HG03442 (cell line): Measurements from ENCODE around the gene AGAP1.

ENCODE experiments used
- ATAC-seq: cut with Tn5 transposase; IDR thresholded peaks from one replicate; pipeline ENCODE4 v1.9.1; 2021; ENCODE audit warnings: mild to moderate bottlenecking, moderate library complexity; ENCODE audit not compliant: unreplicated experiment

Gene AGAP1

DNA sequence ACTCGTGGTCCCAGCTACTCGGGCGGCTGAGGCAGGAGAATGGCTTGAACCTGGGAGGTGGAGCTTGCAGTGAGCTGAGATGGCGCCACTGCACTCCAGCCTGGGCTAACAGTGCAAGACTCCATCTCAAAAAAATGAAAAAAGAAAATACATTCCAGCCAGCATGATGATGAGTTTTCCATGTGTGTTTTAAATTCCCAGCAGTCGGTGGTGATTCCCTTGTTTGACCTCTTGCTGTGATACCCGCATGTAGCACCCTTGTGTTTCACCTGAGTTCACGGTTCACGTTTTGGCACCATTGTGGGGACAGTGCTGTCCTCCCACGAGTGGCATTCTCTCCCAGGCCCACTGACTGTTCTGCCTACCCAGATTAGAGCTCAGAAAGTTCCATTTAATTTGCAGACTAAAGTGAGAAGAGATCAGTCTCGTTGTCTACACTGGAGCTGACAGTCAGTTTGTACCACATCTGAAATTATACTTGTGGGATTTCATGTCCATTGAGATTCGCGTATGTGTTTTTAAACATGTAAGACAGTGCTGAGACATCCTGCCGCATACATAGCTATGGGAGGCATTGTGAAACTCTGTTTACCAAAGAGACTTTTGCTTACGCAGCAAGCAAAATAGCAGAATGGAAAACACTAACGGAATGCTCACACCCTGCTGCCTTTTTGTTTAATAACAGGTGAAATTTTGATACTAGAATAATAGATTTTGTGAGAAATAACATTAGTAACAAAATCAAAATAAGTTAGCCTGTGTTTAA lies 517.3 kb downstream of the AGAP1 start:
- no peak for ATAC-seq

DNA sequence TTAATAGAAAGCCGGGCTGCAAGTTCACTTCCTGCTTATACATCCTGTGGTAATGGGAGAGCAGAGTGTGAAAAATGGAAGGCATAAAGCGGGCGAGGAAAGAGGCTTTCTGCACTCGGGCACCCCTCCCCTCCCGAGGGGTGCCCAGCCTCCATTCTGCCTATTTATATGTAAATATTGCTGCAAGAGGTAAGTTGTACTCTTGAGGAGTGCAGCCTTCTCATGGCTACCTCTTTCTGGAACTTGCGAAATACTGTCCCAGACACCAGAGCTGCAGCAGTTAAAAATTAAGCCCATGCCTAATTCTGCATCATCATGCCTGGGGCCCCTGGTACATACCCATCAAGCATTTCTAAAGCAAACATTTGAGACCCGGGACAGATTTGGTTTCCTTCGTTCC lies 518.3 kb downstream of the AGAP1 start:
- ATAC-seq = no peak

DNA sequence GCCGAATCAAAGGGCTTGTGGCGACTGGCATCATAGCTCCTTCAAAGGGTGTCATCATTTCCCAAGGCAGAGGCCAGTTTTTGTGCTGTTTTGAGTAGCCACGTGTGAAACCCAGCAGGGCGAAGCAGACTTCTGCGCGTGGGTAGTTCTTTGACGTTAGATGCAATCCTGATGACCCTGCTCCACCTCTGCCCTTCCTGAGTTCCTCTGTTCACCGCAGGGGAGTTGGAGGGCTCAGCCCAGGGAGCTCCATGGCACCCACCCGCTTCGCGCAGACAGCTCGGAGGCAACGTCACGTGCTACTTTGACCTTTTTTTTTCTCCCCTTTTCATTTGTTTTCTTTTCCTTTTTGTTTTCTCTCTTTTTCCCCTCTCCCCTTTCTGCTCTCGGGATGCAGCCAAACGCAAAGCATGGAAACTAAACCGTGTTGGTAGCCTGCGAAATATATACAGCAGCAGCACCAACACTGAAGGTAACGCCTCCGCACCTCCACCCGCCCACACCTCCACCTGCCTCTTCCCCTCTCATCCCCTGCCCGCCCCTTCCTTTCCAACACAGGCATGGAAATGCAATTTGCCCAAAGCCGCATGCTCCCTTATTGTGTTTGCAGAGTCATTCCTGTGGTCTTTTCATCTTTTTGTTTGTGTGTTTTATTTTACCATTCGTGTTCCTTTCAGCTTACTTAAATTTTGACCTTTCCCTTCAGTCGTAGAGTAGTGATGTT lies 520.7 kb downstream of the AGAP1 start:
- ATAC-seq = no peak

DNA sequence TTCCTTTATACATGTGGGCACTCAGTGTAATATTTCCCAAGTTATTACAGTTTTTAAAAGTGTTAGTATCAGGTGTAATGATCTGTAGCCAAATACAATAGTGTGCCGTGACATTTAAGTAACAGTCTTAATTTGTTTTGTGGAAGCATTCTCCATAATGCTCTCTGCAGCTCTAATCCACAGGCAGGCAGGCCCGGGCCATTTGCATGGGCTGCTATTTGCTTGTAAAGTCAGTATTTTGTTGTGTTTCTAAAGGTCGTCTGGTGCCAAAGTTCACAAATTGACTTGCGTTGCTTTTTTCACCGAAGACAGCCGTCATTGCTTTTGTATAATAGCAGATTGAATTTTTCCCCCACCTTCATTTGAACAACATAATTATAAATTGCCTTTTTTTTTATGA lies 521.3 kb downstream of the AGAP1 start:
- no peak for ATAC-seq

DNA sequence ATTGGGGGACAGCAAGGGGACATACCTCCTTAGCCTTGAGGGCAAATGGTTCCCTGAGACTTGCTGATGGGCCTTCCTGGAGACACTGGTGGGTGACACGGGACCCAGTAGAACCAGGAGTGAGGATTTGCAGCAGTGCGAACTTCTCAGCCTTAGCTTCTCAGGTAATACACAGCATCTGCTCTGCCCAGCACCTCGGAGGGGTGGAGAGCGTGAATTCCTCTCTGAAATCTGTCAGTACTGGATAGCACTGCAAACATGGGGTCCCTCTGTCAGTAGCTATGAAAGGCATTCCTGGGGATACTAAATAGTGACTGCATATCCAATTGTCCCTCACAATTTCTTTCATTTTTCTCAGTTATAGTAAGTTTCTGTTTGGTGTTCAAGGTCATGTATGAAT lies 522.7 kb downstream of the AGAP1 start:
- no peak for ATAC-seq

DNA sequence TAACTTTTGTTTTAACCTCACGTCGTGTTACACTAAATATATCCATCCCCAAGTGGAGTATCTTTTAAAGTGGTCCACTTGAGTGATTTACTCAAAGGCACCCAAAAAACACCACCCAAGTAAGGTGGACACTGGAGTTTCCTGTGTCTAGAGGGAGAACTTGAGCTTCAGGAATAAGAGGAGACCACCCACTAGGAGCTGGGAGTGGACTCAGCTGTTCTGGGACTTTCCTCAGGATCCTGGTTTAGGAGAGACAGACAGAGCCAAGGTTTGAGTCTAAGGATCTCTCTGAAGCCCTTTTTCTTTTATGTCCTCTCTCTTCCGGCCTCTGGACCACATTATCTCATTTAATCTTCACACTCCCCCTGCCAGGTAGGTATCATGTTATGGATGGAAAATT lies 523.6 kb downstream of the AGAP1 start:
- no peak for ATAC-seq

DNA sequence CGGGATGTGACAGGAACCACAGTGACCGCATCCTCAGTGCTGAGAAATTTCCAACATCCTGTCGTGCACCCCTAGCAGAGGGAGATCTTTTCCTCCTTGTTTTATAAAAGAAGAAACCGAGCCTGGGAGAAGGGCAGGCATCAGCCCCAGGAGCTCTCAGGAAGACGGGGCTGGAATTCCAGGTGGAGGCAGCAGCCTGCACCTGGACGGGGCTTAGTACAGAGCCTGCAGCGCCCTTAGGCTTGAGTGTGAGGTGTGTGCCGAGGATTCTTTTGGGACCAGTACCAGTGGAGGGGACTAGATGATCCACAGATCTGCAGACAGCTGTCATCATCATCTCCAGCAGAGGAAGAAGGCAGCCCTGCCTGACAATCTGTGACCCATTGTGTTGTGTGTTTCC lies 525.6 kb downstream of the AGAP1 start:
- no peak for ATAC-seq

DNA sequence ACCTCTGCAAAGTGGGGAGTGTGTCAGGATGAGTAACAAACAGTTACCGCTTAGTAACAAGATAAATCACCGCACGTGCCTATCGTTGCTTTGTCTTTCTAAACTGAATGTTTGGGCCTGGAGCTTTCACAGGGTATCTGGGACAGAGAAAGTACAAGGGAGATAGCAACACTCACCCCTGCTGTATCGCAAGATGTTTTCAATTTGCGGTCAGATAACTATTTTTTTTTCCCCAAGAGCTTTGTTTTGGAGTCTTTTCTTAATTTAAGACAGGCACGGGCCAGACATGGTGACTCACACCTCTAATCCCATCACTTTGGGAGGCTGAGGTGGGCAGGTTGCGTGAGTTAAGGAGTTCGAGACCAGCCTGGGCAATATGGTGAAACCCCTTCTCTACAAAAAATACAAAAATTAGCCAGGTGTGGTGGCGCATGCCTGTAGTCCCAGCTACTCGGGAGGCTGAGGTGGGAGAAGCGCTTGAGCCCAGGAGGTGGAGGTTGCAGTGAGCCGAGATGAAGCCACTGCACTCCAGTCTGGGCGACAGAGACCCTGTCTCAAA lies 527.7 kb downstream of the AGAP1 start:
- no peak for ATAC-seq

DNA sequence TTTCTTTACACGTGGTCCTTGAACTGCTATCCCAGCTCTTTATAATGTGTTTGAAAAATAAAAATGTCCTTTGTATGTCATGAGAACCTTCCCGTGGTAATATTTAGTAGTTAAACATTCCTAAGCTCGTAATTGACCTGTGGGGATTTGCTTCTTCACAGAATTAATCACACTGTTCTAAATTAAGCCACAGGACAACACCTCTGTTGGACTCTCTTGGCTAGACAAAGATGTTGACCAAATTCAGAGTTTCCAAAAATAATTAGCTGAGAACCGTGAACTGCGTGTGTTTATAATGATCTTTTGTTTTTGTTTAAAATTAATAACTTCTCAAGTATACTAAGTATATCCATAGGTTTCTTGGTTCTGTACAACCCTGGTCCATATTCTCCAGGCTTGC lies 528.3 kb downstream of the AGAP1 start:
- no peak for ATAC-seq

DNA sequence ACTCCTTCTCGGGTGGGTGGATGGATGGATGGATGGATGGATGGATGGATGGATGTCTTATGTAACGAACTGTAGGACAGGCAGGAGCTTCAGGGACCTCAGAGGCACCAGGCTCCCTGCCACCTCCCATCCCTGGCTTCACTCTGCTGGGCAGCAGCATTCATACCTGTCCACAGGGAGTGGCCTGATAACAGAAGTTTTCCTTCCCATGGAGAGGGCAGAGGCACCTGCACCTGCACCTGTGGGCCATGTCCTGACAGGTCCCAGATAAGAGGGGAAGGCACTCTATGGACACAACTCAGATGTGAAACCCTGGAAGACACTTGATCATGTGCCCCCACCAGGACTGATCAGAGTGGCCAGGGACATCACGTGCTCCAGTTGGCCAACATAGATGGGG lies 532.0 kb downstream of the AGAP1 start:
- ATAC-seq = no peak

DNA sequence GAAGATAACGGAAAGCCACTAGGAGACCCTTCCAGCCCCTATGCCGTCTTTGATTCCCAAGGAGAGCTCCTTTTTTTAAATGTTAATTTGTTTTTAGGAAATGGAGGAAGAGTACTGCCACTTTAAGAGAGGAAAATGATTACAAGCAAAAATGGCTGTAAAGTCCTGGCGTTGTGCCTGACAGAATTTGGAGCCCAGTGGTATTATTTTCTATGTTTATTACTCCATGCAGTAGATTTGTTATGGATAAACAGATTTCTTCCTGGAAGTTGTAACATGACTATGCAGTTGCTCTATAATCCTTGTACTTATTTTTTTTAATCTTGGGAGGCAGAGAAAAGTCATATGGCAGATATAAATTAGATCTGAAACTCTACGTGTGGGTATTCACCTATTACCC lies 533.0 kb downstream of the AGAP1 start:
- ATAC-seq = no peak

DNA sequence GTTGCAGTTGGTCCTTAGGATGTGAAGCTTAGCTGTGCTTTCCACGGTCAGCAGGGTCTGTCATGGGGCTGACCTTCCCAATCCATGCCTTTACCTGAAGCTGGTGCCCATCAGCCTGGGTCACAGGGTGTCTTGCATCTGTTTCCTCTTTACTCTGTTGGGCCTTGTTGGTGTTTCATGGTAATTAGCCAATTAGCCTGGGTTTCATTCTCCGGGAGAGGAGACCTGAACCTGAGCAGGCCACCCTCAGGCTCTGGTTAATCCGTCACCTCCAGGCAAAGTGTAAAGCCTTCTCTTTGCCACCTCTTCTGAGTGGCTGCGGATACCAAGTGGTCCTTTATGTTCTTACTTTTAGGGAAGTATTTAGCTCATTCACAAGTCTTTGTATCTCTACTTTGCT lies 534.2 kb downstream of the AGAP1 start:
- no peak for ATAC-seq

DNA sequence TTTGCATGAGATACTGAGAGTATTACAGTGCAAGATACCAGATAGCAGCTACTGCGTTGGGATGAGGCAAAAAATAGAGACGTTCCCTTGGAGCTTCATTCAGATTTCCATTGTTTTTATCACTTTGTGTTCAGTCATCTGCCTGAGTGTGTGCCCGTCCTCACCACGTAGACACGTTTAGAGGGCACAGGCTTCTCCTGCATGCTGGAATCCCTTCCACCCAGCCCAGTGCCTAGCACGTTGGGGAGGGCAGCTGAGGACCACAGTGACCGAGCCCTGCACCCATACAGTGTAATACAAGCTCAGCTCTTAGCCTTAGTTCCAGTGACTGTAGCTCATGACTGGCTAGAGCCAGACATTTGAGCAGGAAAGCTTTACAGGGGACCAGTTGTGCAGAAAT lies 539.6 kb downstream of the AGAP1 start:
- no peak for ATAC-seq

DNA sequence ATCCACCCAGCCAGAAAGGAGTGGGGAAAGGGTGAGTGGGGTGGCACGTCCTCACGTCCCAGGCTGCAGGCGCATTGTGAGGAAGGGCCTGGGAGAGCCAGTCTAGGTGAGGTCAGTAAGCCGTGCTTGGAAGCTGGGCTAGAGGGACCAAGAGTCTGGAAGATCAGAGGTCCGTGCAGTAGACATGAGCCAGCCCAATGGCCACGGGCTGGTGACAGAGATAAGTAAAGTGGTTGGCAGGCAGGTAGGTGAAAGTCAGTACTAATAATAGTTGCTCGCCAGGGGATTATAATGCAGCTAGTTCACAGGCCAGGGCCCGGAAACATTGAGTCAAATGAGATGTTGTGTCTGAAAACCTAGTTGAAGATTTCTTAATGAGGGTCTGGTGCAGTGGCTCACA lies 541.1 kb downstream of the AGAP1 start:
- ATAC-seq = no peak

DNA sequence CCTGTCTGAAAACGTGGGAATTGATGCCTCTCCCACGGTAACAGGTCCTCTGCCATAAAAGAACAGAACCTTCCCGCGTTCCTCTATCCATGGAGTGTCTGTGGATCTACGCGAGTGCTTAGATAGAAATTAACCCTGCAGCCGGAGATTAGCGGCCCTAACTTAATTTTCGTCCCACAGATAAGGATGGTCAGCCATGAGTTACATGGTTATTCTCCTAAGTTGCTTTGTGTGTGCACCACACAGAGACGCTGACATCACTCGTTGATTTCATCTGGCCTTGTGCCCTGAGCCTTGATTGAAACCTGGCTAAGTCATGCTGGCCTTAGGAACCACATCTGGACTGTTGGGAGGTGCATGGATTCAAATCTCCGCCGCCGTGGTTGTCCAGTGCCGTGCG lies 542.2 kb downstream of the AGAP1 start:
- no peak for ATAC-seq

DNA sequence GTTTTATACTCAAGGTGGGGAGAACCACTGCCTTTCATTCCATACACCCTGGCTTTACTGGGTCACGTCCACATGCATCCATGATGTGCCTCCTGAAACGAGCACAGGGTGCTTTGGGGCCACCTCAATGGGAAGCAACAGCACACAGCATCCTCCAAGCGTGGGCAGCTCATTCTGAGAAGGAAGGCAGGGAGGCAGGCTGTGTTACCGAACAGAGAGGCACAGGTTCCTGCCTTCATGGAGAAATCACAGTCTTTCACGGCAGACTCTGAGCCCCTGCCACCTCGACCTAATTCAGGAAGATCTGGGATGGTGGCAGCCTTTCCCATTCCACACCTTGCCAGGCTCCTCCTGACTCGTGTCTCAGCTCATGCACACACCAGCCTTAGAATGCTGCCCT lies 544.3 kb downstream of the AGAP1 start:
- ATAC-seq = no peak

DNA sequence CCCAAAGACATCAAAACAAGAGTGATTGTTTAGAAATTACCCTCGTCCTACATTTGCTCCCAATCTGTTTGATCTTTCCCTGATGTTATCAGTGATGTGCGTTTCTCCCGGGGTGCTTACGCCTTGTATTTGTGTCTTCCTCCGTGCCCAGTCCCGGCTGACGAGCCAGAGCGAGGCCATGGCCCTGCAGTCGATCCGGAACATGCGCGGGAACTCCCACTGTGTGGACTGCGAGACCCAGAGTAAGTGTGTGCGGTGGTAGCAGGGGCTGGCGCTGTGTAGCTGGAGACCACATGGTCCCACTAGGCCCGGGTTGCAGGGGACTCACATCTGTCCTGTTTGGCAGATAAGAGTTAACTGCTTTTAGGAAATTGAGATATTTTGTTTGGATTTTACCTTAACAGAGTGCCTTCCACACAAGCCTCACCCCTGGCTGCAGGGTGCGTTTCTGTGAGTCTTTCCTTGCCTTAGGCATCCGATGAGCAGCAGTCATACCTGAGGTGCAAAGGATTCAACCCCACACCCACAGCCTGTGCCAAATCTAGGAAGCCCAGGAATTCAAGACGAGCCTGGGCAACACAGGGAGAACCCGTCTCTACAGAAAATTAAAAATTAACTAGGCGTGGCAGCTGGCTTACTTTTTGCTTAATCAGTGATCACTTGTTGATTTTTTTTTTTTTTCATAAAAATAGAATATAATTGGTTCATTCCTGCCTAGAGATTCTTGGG lies 546.9 kb downstream of the AGAP1 start:
- no peak for ATAC-seq

DNA sequence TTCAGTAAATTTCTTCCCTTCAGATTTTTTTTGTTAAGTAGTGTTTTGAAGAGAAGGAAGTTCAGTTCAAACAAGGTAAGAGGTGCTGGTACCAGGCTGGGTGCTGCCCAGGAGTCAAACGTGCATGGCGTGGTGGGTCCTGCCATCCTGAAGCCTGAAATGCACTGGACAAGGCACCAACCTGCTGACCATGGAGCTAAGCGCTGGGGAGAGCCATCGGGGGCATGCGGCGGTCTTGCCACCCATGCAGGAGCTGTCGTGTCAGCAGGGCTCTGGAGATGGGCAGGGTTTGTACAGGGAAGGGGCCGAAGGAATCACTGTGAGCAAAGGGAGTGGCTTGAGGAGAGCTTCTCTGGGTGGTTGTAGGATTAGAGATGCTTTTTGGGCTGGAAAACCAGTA lies 547.8 kb downstream of the AGAP1 start:
- ATAC-seq = no peak

DNA sequence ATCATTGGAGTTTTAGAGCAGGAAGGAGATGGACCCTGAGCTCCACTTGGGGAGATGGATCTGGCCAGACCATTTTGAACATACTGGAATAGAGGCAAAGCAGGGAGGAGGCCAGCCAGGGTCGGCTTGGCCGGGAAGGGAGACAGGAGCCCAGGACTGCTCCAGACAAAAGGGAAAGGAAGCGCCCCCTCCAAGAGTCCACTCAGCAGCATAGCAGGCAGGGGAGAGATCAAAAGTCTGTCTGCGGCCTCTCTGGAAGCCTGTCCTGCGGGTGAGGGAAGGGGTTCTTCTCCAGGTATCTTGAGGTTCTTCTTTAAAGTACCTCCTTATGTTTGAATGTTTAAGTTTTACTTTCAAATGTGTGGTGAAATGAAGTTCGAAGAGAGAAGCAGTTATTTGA lies 548.2 kb downstream of the AGAP1 start:
- no peak for ATAC-seq

DNA sequence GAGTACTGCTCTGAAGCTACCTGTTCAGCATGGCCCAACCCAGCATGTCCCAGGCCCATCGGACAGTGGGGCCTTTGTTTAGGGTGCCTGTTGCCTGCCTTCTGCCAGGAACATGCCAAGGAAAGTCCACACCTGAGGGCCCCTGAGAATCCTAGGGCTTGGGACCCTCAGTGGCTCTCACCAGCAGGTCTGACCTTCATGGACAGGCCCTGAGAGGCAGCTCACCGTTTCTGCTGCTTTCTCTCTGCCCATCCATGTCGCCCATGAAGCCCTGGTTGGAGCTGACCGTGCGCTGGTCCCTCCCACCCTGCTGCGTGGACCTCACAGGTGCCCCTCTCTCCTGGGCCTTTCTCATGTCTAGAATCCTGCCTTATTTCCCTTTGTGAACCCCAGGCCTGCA lies 550.3 kb downstream of the AGAP1 start:
- no peak for ATAC-seq
